Inferior parietal cortex (tissue), 1 donor: ENCODE data around the gene REXO2.

Experiments used
- DNase-seq: peaks from one replicate; pipeline ENCODE4 v3.0.0-alpha.2; 2016; ENCODE audit errors: extremely low spot score

Gene REXO2

DNA sequence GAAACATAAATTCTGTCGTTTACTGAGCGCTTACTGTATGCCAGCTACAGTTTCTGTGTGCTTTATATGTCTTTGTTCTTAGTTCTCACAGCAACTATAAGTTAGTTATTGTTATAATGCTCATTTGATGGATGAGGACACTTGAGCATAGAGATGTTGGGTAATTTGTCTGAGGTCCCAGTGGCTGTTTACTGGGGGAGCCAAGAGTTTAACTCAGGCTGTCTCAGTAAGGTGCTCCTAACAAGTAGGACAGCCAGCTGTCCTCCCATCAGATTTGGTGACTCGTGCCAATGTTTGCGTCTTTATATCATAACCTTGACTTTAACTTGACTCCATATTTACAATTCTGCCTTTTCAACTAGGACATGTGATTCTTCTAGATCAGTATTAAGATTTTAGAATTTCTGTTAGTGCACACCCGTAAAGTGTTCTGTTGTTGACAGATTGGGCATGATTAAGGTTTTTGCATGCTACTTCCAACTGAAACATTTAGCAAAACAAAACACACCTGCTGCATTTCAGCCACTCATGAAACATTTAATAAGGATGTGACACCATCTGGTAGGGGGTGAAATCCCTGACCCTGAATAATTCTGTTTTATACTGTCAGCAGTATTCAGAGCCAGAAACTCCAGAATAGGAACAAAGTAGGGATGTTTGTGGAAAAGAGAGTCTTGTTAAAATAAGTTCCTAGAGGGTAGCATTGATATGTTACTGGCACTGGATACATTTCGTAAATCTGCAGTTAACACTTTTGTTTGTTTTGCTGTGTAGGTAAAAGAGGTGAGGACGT lies 1.9 kb downstream of the REXO2 start:
- DNase-seq = no peak

GRCh38 chr11:114441921-114442320 lies 2.7 kb downstream of the REXO2 start:
- DNase-seq = no peak

DNA sequence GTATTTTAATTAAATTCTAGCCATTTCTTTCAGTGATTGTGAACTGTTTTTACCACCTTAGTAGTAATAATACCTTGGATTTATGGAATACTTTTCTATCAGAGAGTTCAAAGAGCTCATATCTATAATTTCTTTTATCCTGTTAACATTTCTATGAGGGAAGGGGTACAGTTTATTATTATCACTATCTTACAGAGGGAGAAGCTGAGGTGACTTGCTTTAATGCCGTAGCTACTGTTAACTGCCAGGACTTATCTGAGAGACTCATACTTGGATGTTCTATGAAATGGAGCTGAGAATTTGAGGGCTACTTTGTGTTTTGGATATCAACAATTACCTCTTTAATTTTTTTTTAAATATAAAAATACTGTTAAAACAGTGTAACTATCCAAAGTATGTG lies 3.3 kb downstream of the REXO2 start:
- no peak for DNase-seq

DNA sequence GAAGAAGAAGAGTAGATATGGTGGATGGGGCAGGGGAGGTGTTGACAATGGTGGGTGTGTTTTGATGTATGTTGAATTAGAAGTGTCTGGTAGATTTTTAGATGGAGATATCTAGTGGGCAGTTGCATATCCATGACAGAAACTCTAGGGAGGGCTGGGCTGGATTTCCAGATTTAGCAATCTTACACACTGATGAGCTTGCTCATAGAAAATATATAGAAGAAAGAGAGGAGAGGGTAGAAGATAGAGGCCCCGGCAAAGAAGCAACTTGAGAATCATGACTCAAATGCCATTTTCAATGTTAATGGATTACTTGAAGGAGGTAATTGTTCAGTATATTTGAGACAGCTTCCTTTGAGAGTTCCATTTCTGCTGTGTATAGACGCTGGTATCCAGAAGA lies 8.2 kb downstream of the REXO2 start:
- DNase-seq = no peak

DNA sequence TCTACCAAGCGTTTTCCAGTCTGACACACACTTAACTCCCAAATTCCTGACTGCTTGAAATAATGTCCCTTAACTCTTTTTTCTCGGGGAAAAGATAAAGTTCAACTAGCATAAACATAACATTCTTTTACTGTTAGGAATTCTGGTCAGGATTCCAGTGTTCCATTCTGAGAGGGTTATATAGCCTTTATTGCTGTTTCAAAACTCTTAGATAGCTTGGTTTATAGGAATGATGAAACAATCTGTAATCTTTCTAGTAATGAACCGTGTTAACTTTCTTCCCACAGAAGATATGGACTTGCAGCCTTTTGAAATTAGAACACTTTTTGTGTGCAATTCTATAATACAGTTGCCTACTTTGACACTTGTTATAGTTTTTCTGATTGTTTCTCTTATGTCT lies 8.6 kb downstream of the REXO2 start:
- no peak for DNase-seq

GRCh38 chr11:114448749-114449482 lies 9.6 kb downstream of the REXO2 start:
- DNase-seq = no peak

- no peak for DNase-seq
Measured at GRCh38 chr11:114449845-114450244, 10.6 kb downstream of the REXO2 start.

GRCh38 chr11:114452399-114452798 lies 13.1 kb downstream of the REXO2 start:
- DNase-seq = no peak

GRCh38 chr11:114463999-114464398 lies 24.7 kb downstream of the REXO2 start:
- DNase-seq = no peak

DNA sequence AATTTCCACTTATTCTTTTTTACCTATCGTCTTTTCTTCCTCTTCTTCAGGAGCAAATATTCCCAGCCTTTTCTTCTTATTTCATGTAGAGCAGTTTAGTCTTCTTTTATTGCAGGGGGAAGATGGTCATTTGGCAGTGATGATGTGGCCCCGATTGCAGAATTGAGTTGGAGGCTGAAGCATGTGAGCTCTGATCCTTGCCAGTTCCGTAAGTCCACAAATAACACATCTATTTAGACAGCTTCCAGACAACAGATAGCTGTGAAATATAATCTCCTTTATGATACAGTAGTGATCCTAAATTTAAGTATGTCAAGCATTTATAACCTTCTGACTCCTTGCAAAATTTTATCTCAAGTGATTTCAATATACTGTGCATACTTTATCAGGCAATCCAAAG lies 27.5 kb downstream of the REXO2 start:
- DNase-seq = no peak

DNA sequence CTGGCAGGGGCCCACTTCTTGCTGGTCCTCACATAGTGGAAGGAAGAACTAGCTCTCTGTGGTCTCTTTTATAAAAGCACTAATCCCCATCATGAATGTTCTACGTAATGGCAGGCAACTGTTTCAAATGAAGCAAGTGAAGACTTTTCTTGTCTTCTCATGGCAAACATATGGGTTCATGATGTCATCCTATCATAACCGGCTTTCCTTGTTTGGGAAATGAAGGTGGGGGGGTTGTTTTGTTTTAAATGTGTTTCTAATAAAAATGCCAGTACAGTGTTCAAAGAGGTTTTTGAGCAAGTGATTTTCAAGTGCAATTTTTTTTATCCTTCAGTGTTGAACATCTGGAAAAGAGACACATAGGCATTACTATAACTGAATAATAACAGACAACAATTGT lies 33.4 kb downstream of the REXO2 start:
- no peak for DNase-seq

DNA sequence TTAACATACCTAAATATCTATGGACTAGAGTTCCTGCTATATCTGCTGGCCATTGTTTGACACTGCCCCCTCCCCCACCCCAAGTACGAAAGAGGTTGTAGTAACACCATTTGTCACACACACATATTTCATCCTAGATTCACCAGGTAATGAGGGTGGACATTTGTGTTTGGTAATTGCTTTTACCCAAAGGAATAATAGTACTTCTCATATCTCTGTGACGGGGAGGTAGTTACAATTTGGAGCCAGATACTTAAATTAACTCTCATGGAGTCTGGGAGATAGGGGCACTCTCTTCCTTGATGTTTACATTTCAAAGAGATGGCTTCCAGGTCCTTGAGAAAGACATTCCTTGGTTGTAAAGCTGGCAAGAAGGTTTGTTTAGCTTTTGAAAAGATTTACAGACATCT lies 38.7 kb downstream of the REXO2 start:
- no peak for DNase-seq

GRCh38 chr11:114478768-114479167 lies 39.5 kb downstream of the REXO2 start:
- no peak for DNase-seq

DNA sequence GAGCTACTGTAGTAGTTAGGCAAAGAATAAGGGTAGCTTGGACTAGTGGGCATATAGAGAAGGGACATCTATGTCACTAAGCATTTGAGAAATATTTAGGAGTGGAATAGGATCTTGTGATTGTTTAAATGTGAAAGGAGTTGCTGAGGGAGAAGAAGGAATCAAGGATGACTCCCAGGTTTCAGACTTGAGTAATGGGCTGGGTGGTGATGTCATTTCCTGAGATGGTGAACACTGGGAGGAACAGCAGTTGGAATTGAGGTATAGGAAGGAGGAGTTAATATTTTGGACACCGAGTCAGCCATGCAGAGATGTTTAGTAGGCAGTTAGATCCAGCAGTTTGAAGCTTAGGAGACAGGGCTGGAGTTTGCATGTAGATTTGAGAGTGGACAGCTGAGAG lies 40.1 kb downstream of the REXO2 start:
- no peak for DNase-seq

DNA sequence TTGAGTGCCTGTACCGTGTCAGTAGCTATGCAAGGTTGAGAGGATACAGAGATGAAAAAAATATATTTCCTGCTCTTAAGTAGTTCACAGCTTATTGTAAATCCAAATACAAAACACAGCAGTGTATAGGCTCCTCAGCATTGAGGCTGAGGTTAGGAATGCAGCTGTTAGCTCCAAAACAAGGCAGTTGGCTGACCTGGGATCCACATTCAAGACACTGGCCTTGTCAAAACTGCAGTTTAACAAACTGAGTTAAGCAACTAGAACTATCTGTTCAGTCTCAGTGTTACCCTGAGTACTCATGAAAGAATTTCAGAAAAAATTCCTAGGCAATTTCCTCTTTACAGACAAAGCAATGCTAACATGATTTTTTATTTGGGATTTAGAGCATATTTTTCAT lies 42.8 kb downstream of the REXO2 start:
- no peak for DNase-seq

DNA sequence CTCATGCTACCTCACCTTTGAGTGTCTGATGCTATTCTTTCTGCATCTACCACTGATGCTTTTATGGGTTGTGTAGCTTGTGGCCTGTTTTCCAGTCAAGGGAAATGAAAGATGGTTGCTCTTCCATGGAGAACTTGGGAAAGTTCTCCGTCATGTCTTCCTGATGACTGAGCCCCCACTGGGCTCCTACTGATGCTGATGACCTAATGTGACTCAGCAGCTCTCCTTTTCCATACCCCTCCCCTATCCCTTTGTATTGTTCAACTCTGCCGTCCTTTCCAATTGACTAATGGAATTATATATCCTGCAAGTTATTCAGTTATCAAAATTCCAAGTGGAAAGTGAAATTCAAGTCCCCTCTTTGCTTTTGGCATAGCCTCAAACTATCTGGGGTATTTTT lies 44.7 kb downstream of the REXO2 start:
- DNase-seq = no peak

- no peak for DNase-seq
Measured at GRCh38 chr11:114496915-114497314, 57.6 kb downstream of the REXO2 start.

DNA sequence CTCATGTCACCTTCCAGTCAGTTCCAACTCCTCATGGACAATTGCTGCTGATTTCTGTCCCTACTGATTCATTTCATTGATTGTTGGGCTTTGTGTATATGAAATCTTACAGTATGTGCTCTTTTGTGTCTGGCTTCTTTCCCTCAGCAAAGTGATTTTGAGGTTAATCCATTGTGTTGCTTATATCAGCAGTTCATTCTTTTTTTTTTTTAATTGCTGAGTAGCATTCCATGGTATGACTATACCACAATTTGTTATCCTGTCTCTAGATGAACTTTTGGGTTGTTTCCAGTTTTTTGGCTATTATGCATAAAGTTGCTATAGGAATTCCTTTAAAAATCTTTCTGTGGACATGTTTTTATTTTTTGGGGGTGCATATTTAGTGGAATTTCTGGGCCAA lies 60.5 kb downstream of the REXO2 start:
- DNase-seq = no peak
